SK-N-SH (cell line): ENCODE data around the gene DDX39B. TPM values are rescaled to one million over a fixed set of nuclear protein-coding genes. Genes with fewer than 3 reads are reported as not detected.

Source experiments
- CTCF ChIA-PET: fragments of 300-600, 350-600 bp; formaldehyde crosslinking; extraction: SDS; loops from one replicate; lab custom pipeline; 2021; lab: Yijun Ruan, JAX
- POLR2A ChIA-PET: fragments of 350-600 bp; sonication (Branson Sonifier 250); formaldehyde crosslinking; extraction: SDS; loops from one replicate; lab custom pipeline; 2020; ENCODE audit warnings: antibody characterized with exemption, inconsistent platforms; lab: Yijun Ruan, JAX
- DNase-seq: peaks from one replicate; pipeline ENCODE4 v3.0.0; 2012
- H2AFZ ChIP-seq: fragments of 200-600 bp; sonication (generic); 2 replicates; pipeline ENCODE4 v1.8.1; 2016; ENCODE audit warnings: antibody characterized with exemption, mild to moderate bottlenecking, low read depth
- H3F3A ChIP-seq: fragments of 200-600 bp; sonication (generic); replicated peaks from 2 replicates; pipeline ENCODE3; 2016; ENCODE audit warnings: antibody characterized with exemption, mild to moderate bottlenecking; ENCODE audit not compliant: insufficient read depth
- H3K27ac ChIP-seq, 2 experiments: fragments of 200-500 bp in 1 of 2; fragments of 200-600 bp in 1 of 2; sonication (Bioruptor generic) in 1 of 2; sonication (generic), shearing (Covaris generic) in 1 of 2; 2 replicates each; pipeline versions ENCODE4 v1.5.1 to v1.6.1; 2014 to 2016; ENCODE audit warnings: low read depth in 2 of 2, inconsistent platforms in 1 of 2, low read length in 1 of 2, mild to moderate bottlenecking in 1 of 2, mixed read lengths in 1 of 2
- H3K27me3 ChIP-seq: fragments of 200-600 bp; sonication (generic), shearing (Covaris generic); 2 replicates; pipeline ENCODE4 v1.6.1; 2016; ENCODE audit warnings: mixed run types; ENCODE audit not compliant: insufficient read depth
- H3K36me3 ChIP-seq, 2 experiments: fragments of 200-500 bp in 1 of 2; fragments of 200-600 bp in 1 of 2; sonication (Bioruptor generic) in 1 of 2; sonication (generic) in 1 of 2; replicated peaks in 1 of 2; 2 replicates each; pipeline versions ENCODE3 to v1.5.1; 2014 to 2016; ENCODE audit warnings: low read length in 1 of 2, mild to moderate bottlenecking in 1 of 2; ENCODE audit not compliant: insufficient read depth in 2 of 2, control insufficient read depth in 1 of 2
- H3K4me1 ChIP-seq, 2 experiments: fragments of 200-500 bp in 1 of 2; fragments of 200-600 bp in 1 of 2; sonication (Bioruptor generic) in 1 of 2; sonication (generic), shearing (Covaris generic) in 1 of 2; 2 replicates each; pipeline versions ENCODE4 v1.5.1 to v1.6.1; 2014 to 2016; ENCODE audit warnings: low read depth in 1 of 2, low read length in 1 of 2, mixed run types in 1 of 2; ENCODE audit not compliant: insufficient read depth in 2 of 2, control insufficient read depth in 1 of 2
- H3K4me2 ChIP-seq: fragments of 200-600 bp; sonication (generic), shearing (Covaris generic); 2 replicates; pipeline ENCODE4 v1.6.1; 2017; ENCODE audit warnings: mixed run types
- H3K4me3 ChIP-seq, 2 experiments: fragments of 200-500 bp in 1 of 2; fragments of 200-600 bp in 1 of 2; sonication (Bioruptor generic) in 1 of 2; sonication (generic), shearing (Covaris generic) in 1 of 2; 2 replicates each; pipeline versions ENCODE4 v1.5.1 to v1.8.1; 2014 to 2016; ENCODE audit warnings: low read depth in 2 of 2, inconsistent platforms in 1 of 2, low read length in 1 of 2, mild to moderate bottlenecking in 1 of 2, mixed read lengths in 1 of 2, moderate library complexity in 1 of 2
- H3K79me2 ChIP-seq: fragments of 200-600 bp; sonication (generic); 2 replicates; pipeline ENCODE4 v1.8.1; 2017; ENCODE audit warnings: mild to moderate bottlenecking; ENCODE audit not compliant: insufficient read depth
- H3K9ac ChIP-seq: fragments of 200-600 bp; sonication (generic); 2 replicates; pipeline ENCODE4 v1.6.1; 2017; ENCODE audit warnings: mixed run types
- H3K9me2 ChIP-seq: fragments of 200-600 bp; sonication (generic); 2 replicates; pipeline ENCODE4 v1.6.1; 2017; ENCODE audit warnings: mixed run types
- H3K9me3 ChIP-seq: fragments of 200-600 bp; sonication (generic); 2 replicates; pipeline ENCODE4 v1.6.1; 2017; ENCODE audit warnings: mixed run types, mild to moderate bottlenecking, moderate library complexity
- H4K20me1 ChIP-seq: fragments of 200-600 bp; sonication (generic); 2 replicates; pipeline ENCODE4 v1.6.1; 2017; ENCODE audit warnings: mild to moderate bottlenecking, mixed run types; ENCODE audit not compliant: insufficient read depth
- CHD2 ChIP-seq: fragments of 150-350 bp; IDR thresholded peaks from 2 replicates; pipeline ENCODE4 v1.6.1; 2018; ENCODE audit warnings: low read length; ENCODE audit not compliant: partially characterized antibody
- EP300 ChIP-seq, 2 experiments: IDR thresholded peaks; 2 replicates each; pipeline versions ENCODE4 v1.4.0 to v1.6.1; 2012; ENCODE audit warnings: borderline replicate concordance in 1 of 2, low read depth in 1 of 2, low read length in 1 of 2
- FOXJ3 ChIP-seq: sonication (generic); formaldehyde crosslinking; IDR thresholded peaks from 2 replicates; pipeline ENCODE4 v1.5.1; 2020; ENCODE audit warnings: mild to moderate bottlenecking, missing genetic modification reagents
- GATA2 ChIP-seq: sonication (generic); formaldehyde crosslinking; IDR thresholded peaks from 2 replicates; pipeline ENCODE4 v1.5.0; 2020; ENCODE audit warnings: mild to moderate bottlenecking, missing genetic modification reagents
- NRF1 ChIP-seq: IDR thresholded peaks from 2 replicates; pipeline ENCODE4 v1.6.1; 2012; ENCODE audit warnings: low read depth, mild to moderate bottlenecking, low read length
- REST ChIP-seq: IDR thresholded peaks from 2 replicates; pipeline ENCODE4 v1.6.1; 2012; ENCODE audit warnings: mild to moderate bottlenecking, low read depth, low read length, moderate library complexity
- SMC3 ChIP-seq: IDR thresholded peaks from 2 replicates; pipeline ENCODE4 v1.6.1; 2012; ENCODE audit warnings: low read depth, low read length, improper control_type of control experiment
- TAF1 ChIP-seq: IDR thresholded peaks from 2 replicates; pipeline ENCODE4 v1.6.1; 2012; ENCODE audit warnings: low read depth, mild to moderate bottlenecking, low read length, moderate library complexity, borderline replicate concordance
- TCF12 ChIP-seq: IDR thresholded peaks from 2 replicates; pipeline ENCODE4 v1.4.0; 2012
- TEAD4 ChIP-seq: IDR thresholded peaks from 2 replicates; pipeline ENCODE4 v1.4.0; 2012; ENCODE audit warnings: mild to moderate bottlenecking, borderline replicate concordance; ENCODE audit not compliant: insufficient read depth
- USF2 ChIP-seq: fragments of 150-350 bp; IDR thresholded peaks from 2 replicates; pipeline ENCODE4 v1.6.1; 2017; ENCODE audit warnings: antibody characterized with exemption, low read length, low read depth, borderline replicate concordance
- YY1 ChIP-seq: IDR thresholded peaks from 2 replicates; pipeline ENCODE4 v1.4.0; 2012; ENCODE audit warnings: low read depth, mild to moderate bottlenecking
- WGBS: methylation state at CpG from one replicate; pipeline ENCODE4 v1.1.6; 2017; ENCODE audit warnings: low lambda C conversion rate; 5-methylcytosine and 5-hydroxymethylcytosine counted together
- polyA plus RNA-seq, 3 experiments: library from polyadenylated mRNA; depleted of rRNA; stranded (reverse); fragments of >200 nt; gene quantifications; 2 replicates each; pipeline ENCODE4 v1.2.3, GENCODE V29; 2012
- TF ChIP-seq, protein P1 (sequence below): IDR thresholded peaks from 2 replicates; pipeline ENCODE4; 2012

Gene DDX39B
- polyA plus RNA-seq, 1 of the 3 experiments (the other 2 are of a cell fraction) = 502 TPM

GRCh38 chr6:31558631-31559500, 17.1 kb upstream of the DDX39B start:
- Histone ChIP-seq H3K27ac (peak overlapping the region in 1 of 2 experiments; percentile 77; a peak in 2 of 4 replicates), H3K4me3 (no peak overlapping the region), H4K20me1 (no peaks in the 10 kb centered on the region), H3K9me3 (no peaks in the 10 kb centered on the region), H3K4me2 (no peak overlapping the region), H3K4me1 (peaks cover 0 to 20% of the 10 kb centered on the region in 2 experiments; a peak in 3 of 4 replicates), H2AFZ (no peak overlapping the region), H3K9ac (no peak overlapping the region), H3K79me2 (peaks cover 17% of the 10 kb centered on the region; the same call in 1 of the 2 replicates), H3F3A (peaks cover 31% of the 10 kb centered on the region), H3K9me2 (no peaks in the 10 kb centered on the region), H3K36me3 (peaks cover 20 to 30% of the 10 kb centered on the region in 2 experiments), H3K27me3 (no peaks in the 10 kb centered on the region)
- TF ChIP-seq, protein P1, sequence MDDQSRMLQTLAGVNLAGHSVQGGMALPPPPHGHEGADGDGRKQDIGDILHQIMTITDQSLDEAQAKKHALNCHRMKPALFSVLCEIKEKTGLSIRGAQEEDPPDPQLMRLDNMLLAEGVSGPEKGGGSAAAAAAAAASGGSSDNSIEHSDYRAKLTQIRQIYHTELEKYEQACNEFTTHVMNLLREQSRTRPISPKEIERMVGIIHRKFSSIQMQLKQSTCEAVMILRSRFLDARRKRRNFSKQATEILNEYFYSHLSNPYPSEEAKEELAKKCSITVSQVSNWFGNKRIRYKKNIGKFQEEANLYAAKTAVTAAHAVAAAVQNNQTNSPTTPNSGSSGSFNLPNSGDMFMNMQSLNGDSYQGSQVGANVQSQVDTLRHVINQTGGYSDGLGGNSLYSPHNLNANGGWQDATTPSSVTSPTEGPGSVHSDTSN = no peak
- TF ChIP-seq REST (no peak), CHD2 (no peak), YY1 (no peak), SMC3 (no peak), GATA2 (CRISPR knock-in tag) (no peak), EP300 (IDR thresholded peaks at IDR 0.05; ENCODE audit: borderline replicate concordance in 1 of 2, low read depth in 1 of 2, low read length in 1 of 2) (no peak), FOXJ3 (CRISPR knock-in tag) (no peak), TAF1 (no peak), TEAD4 (no peak), TCF12 (no peak), USF2 (no peak), NRF1 (no peak)
- ChIA-PET POLR2A (interaction anchor here (0.9 kb wide), 1 partner anchor 8 kb away, joined by 3 read pairs; no protein-coding TSS in a partner anchor), CTCF (interaction anchor here (1.0 to 5.7 kb wide), 4 partner anchors 10 to 39 kb away, joined by 3 to 29 read pairs (median 4); partner anchors contain the start of genes ATP6V1G2 and LTB)
- 84% methylated on average over 14 of the region's 14 CpGs for WGBS
- DNase-seq = no peak
